HG02852 (cell line): Measurements from ENCODE around the gene CNTN4.

ENCODE experiments used
- ATAC-seq: cut with Tn5 transposase; IDR thresholded peaks from one replicate; pipeline ENCODE4 v1.9.1; 2021; ENCODE audit warnings: mild to moderate bottlenecking, moderate library complexity; ENCODE audit not compliant: unreplicated experiment

Gene CNTN4

GRCh38 chr3:2577571-2577970 is 478.9 kb downstream of the CNTN4 start:
- no peak for ATAC-seq

GRCh38 chr3:2578560-2578959 is 479.9 kb downstream of the CNTN4 start:
- no peak for ATAC-seq

GRCh38 chr3:2579206-2579605 is 480.5 kb downstream of the CNTN4 start:
- ATAC-seq, result no peak

GRCh38 chr3:2583046-2583445 is 484.4 kb downstream of the CNTN4 start:
- no peak for ATAC-seq

- ATAC-seq, result no peak
These were observed 490.8 kb downstream of the CNTN4 start for GRCh38 chr3:2589336-2589969.

- no peak for ATAC-seq
These were observed 496.8 kb downstream of the CNTN4 start for GRCh38 chr3:2595486-2595885.

- no peak for ATAC-seq
These were observed 498.9 kb downstream of the CNTN4 start for GRCh38 chr3:2597615-2598014.

GRCh38 chr3:2599471-2599870 is 500.8 kb downstream of the CNTN4 start:
- ATAC-seq, result no peak

GRCh38 chr3:2603692-2604289 is 505.1 kb downstream of the CNTN4 start:
- ATAC-seq, result no peak

- ATAC-seq, result no peak
These were observed 515.9 kb downstream of the CNTN4 start for GRCh38 chr3:2614578-2614977.

GRCh38 chr3:2615080-2615479 is 516.4 kb downstream of the CNTN4 start:
- no peak for ATAC-seq

GRCh38 chr3:2623436-2623835 is 524.8 kb downstream of the CNTN4 start:
- no peak for ATAC-seq

- no peak for ATAC-seq
These were observed 529.5 kb downstream of the CNTN4 start for GRCh38 chr3:2628117-2628516.

- no peak for ATAC-seq
These were observed 536.8 kb downstream of the CNTN4 start for GRCh38 chr3:2635511-2635910.

GRCh38 chr3:2643606-2644005 is 544.9 kb downstream of the CNTN4 start:
- ATAC-seq, result no peak

GRCh38 chr3:2645001-2645400 is 546.3 kb downstream of the CNTN4 start:
- no peak for ATAC-seq

- no peak for ATAC-seq
These were observed 552.1 kb downstream of the CNTN4 start for GRCh38 chr3:2650746-2651145.

- ATAC-seq, result no peak
These were observed 553.7 kb downstream of the CNTN4 start for GRCh38 chr3:2652386-2652785.

- no peak for ATAC-seq
These were observed 555.0 kb downstream of the CNTN4 start for GRCh38 chr3:2653706-2654105.

- ATAC-seq, result peak; percentile 71
These were observed 556.6 kb downstream of the CNTN4 start for GRCh38 chr3:2655229-2655701.

GRCh38 chr3:2656806-2657777 is 558.4 kb downstream of the CNTN4 start:
- ATAC-seq, result no peak

GRCh38 chr3:2657971-2658370 is 559.3 kb downstream of the CNTN4 start:
- ATAC-seq, result no peak
